PC-9 (cell line): Measurements from ENCODE around the gene PDHA1. TPM values are rescaled to one million over a fixed set of nuclear protein-coding genes. Genes with fewer than 3 reads are reported as not detected.
A peak's percentile ranks its signal among the peaks of the same experiment; 100 is the strongest.

Experiments used
- BruUV-seq: library from RNA; stranded (reverse); fragments of 400-500 nt; replicated peaks from 2 replicates; lab custom pipeline; 2021; lab: Mats Ljungman, UMichigan
- CTCF ChIA-PET: fragments of 300-600 bp; sonication (Branson Sonifier 250); formaldehyde crosslinking; loops from one replicate; lab custom pipeline; 2022; ENCODE audit warnings: antibody characterized with exemption; lab: Charles Lee
- POLR2A ChIA-PET: fragments of 300-600 bp; sonication (Branson Sonifier 250); formaldehyde crosslinking; loops from one replicate; lab custom pipeline; 2022; ENCODE audit warnings: antibody characterized with exemption; ENCODE audit not compliant: unreplicated experiment; lab: Charles Lee
- DNase-seq, 2 experiments: peaks; one replicate each; pipeline versions ENCODE4 v3.0.0 to v3.0.0-alpha.2; 2015 to 2022; ENCODE audit warnings: mixed read lengths in 1 of 2
- H2AFZ ChIP-seq: fragments of 200-600 bp; sonication (generic); 2 replicates; pipeline ENCODE4 v1.8.1; 2017; ENCODE audit warnings: antibody characterized with exemption
- H3F3A ChIP-seq: fragments of 200-600 bp; sonication (generic); 2 replicates; pipeline ENCODE4 v1.8.1; 2017; ENCODE audit warnings: antibody characterized with exemption, mild to moderate bottlenecking, low read depth; ENCODE audit not compliant: insufficient read depth
- H3K27ac ChIP-seq: fragments of 200-600 bp; sonication (generic); 2 replicates; pipeline ENCODE4 v1.6.1; 2016; ENCODE audit warnings: mixed run types
- H3K27me3 ChIP-seq: fragments of 200-600 bp; sonication (generic); 2 replicates; pipeline ENCODE4 v1.6.1; 2016; ENCODE audit warnings: low read depth, mixed run types; ENCODE audit not compliant: insufficient read depth
- H3K36me3 ChIP-seq: fragments of 200-600 bp; sonication (generic); 2 replicates; pipeline ENCODE4 v1.6.1; 2016; ENCODE audit warnings: low read depth, mixed run types
- H3K4me1 ChIP-seq: fragments of 200-600 bp; sonication (generic); replicated peaks from 2 replicates; pipeline ENCODE4 v1.6.1; 2016; ENCODE audit warnings: mixed run types; ENCODE audit not compliant: insufficient read depth
- H3K4me2 ChIP-seq: fragments of 200-600 bp; sonication (generic); 2 replicates; pipeline ENCODE4 v1.6.1; 2017; ENCODE audit warnings: mixed run types
- H3K4me3 ChIP-seq: fragments of 200-600 bp; sonication (generic); 2 replicates; pipeline ENCODE4 v1.6.1; 2016; ENCODE audit warnings: mixed run types
- H3K79me2 ChIP-seq: fragments of 200-600 bp; sonication (generic); 2 replicates; pipeline ENCODE4 v1.6.1; 2017; ENCODE audit warnings: low read depth, mixed run types
- H3K9me2 ChIP-seq: fragments of 200-600 bp; sonication (generic); 2 replicates; pipeline ENCODE4 v1.8.1; 2017; ENCODE audit warnings: mild to moderate bottlenecking; ENCODE audit not compliant: insufficient read depth
- H3K9me3 ChIP-seq: fragments of 200-600 bp; sonication (generic); 2 replicates; pipeline ENCODE4 v1.8.1; 2016; ENCODE audit warnings: low read depth; ENCODE audit not compliant: insufficient read depth
- H4K20me1 ChIP-seq: fragments of 200-600 bp; sonication (generic); 2 replicates; pipeline ENCODE4 v1.8.1; 2017; ENCODE audit not compliant: insufficient read depth
- CTCF ChIP-seq: fragments of 200-600 bp; sonication (generic); conservative IDR thresholded peaks from 2 replicates; pipeline ENCODE4 v1.6.1; 2017; ENCODE audit warnings: mixed run types, antibody characterized with exemption, mild to moderate bottlenecking, moderate library complexity
- EZH2 ChIP-seq: fragments of 200-600 bp; sonication (generic); IDR thresholded peaks from 2 replicates; pipeline ENCODE4 v1.8.0; 2017; ENCODE audit warnings: antibody characterized with exemption, low read depth
- intact Hi-C: fragments of 100-400 bp; cut with micrococcal nuclease; formaldehyde crosslinking; loops from one replicate; pipeline ENCODE4 v1.10.0; 2022; ENCODE audit not compliant: unreplicated experiment
- total RNA-seq: library from RNA; stranded (reverse); gene quantifications from 2 replicates; pipeline ENCODE4 v1.2.3, GENCODE V29; 2021

The PDHA1 gene
- total RNA-seq, 1 experiment from 2014 or later = 193 TPM

GRCh38 chrX:19342331-19342906 is 1.3 kb upstream of the PDHA1 start:
- CTCF ChIA-PET = interaction anchor here (0.6 kb wide), 1 partner anchor 424 kb away, joined by 4 read pairs; no protein-coding TSS in a partner anchor
- H3K27ac ChIP-seq = no peak overlapping the region
- TF ChIP-seq EZH2 = no peak
- TF ChIP-seq CTCF = no peak

DNA sequence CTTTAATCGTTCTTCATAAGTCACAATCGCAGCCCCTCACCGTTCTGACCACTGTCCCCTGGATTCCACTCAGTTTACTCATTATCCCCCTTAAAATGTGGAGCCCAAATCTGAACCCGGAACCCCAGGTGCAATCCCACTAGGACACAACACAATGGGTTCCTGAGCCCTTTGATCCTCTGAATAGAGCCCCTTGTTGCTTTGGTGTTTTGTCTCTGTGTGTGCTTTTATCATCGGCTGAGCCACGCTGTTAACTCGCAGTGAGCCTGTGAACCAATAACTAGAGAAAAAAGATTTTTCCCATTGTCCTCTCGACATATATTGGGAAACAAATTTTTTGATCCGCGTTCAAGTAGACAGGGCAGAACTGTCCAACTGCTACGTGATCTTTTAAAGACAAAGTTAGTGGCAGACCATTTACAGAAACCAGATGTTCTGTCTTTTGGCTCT is 617 bp upstream of the PDHA1 start:
- Histone ChIP-seq H3K27ac (no peak overlapping the region), H2AFZ (peak overlapping the region; percentile 91), H3K36me3 (no peaks in the 10 kb centered on the region), H3F3A (no peaks in the 10 kb centered on the region), H3K9me3 (no peaks in the 10 kb centered on the region), H3K79me2 (peaks cover 40% of the 10 kb centered on the region), H3K27me3 (no peaks in the 10 kb centered on the region), H3K4me2 (peak overlapping the region; percentile 83), H4K20me1 (no peaks in the 10 kb centered on the region; the same call in 1 of the 2 replicates), H3K4me1 (peaks cover 9% of the 10 kb centered on the region; the same call in 1 of the 2 replicates), H3K9me2 (no peaks in the 10 kb centered on the region), H3K4me3 (peak overlapping the region; percentile 86)
- POLR2A ChIA-PET = no interaction called here
- no peak for DNase-seq
- intact Hi-C loops = loop anchor here (5.0 kb wide), 1 partner anchor 1606 kb away; the partner anchor contains the start of gene SCML1
- TF ChIP-seq EZH2 (no peak), CTCF (no peak)
- CTCF ChIA-PET = interaction anchor here (0.6 kb wide), 1 partner anchor 424 kb away, joined by 4 read pairs; no protein-coding TSS in a partner anchor
- TSS peak; percentile 55 for BruUV-seq

More at GRCh38 chrX:19342331-19342906, 1.3 kb upstream of the PDHA1 start:
- H3K4me2 ChIP-seq = no peak overlapping the region
- no peak overlapping the region for H2AFZ ChIP-seq
- no peak overlapping the region for H3K4me3 ChIP-seq
- no peaks in the 10 kb centered on the region for H3K9me3 ChIP-seq
- no peaks in the 10 kb centered on the region for H3K27me3 ChIP-seq
- no TSS peak for BruUV-seq
- no peaks in the 10 kb centered on the region for H3F3A ChIP-seq
- H3K36me3 ChIP-seq = no peaks in the 10 kb centered on the region
- peaks cover 9% of the 10 kb centered on the region; the same call in 1 of the 2 replicates for H3K4me1 ChIP-seq
- H3K79me2 ChIP-seq = peaks cover 34% of the 10 kb centered on the region
- intact Hi-C loops = loop anchor here (5.0 kb wide), 1 partner anchor 1605 kb away; the partner anchor contains the start of gene SCML1
- no peaks in the 10 kb centered on the region for H3K9me2 ChIP-seq
- POLR2A ChIA-PET = no interaction called here
- no peak for DNase-seq
- no peaks in the 10 kb centered on the region; the same call in 1 of the 2 replicates for H4K20me1 ChIP-seq

- peaks cover 9% of the 10 kb centered on the region; the same call in 1 of the 2 replicates for H3K4me1 ChIP-seq
- H3K27me3 ChIP-seq = no peaks in the 10 kb centered on the region
- H3K27ac ChIP-seq = no peak overlapping the region
- no peaks in the 10 kb centered on the region for H3K36me3 ChIP-seq
- peak overlapping the region; percentile 82 for H3K4me2 ChIP-seq
- peak overlapping the region; percentile 86 for H3K4me3 ChIP-seq
- intact Hi-C loops = loop anchor here (5.0 kb wide), 1 partner anchor 1607 kb away; the partner anchor contains the start of gene SCML1
- H3K9me2 ChIP-seq = no peaks in the 10 kb centered on the region
- H3K79me2 ChIP-seq = peaks cover 40% of the 10 kb centered on the region
- ChIA-PET CTCF (interaction anchor here (0.6 kb wide), 1 partner anchor 1388 kb away, joined by 6 read pairs; no protein-coding TSS in a partner anchor), POLR2A (no interaction called here)
- no peak for TF ChIP-seq EZH2
- no peak for TF ChIP-seq CTCF
- H4K20me1 ChIP-seq = no peaks in the 10 kb centered on the region; the same call in 1 of the 2 replicates
- TSS peak; percentile 44 for BruUV-seq
- no peaks in the 10 kb centered on the region for H3K9me3 ChIP-seq
- H3F3A ChIP-seq = no peaks in the 10 kb centered on the region
- H2AFZ ChIP-seq = no peak overlapping the region
- no peak for DNase-seq
These were observed 934 bp downstream of the PDHA1 start for GRCh38 chrX:19344661-19345060.
